ENCODE data around the gene SIX2. TPM values are rescaled to one million over a fixed set of nuclear protein-coding genes. Genes with fewer than 3 reads are reported as not detected.

SIX2 gene
- polyA plus RNA-seq, 1 donor (not counting 4 experiments of a cell fraction or from before 2014, with no cell fraction given): not detected

DNA sequence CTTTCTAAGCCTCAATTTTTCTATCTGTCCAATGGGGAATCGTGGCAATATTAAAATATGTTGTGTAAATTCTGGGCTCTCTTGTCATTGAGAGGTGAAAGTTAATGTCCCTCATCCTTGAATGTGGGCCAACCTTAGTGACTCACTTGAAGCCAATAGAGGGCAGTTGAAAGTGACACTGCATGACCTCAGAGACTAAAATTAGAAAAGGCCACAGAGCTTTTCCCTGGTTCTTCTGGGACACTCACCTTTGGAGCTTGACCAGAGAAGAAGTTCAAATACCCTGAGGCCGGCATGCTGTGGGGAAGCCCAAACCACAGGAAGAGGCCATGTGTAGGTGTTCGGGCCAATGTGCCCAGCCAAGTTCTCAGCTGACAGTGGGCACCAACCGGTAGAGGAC lies 24.1 kb upstream of the SIX2 start:
- Histone ChIP-seq H2AFZ (ENCODE audit: control insufficient read depth, low read length) (no peak overlapping the region), H3K9me1 (ENCODE audit: control insufficient read depth, extremely low read depth, insufficient read depth, low read length) (no peaks in the 10 kb centered on the region), H3K79me2 (ENCODE audit: control insufficient read depth, insufficient read depth, low read length) (no peaks in the 10 kb centered on the region), H3K4me1 (ENCODE audit: control insufficient read depth, extremely low read depth, insufficient read depth, low read length) (peaks cover under 1% of the 10 kb centered on the region), H3K4me3 (ENCODE audit: control insufficient read depth in 2 of 3, extremely low read depth in 1 of 3, insufficient read depth in 2 of 3, low read depth in 1 of 3, low read length in 3 of 3) (no peak overlapping the region), H4K20me1 (ENCODE audit: control insufficient read depth, extremely low read depth, insufficient read depth, low read length) (no peaks in the 10 kb centered on the region), H3K36me3 (ENCODE audit: control insufficient read depth in 2 of 2, extremely low read depth in 1 of 2, insufficient read depth in 2 of 2, low read length in 2 of 2) (no peaks in the 10 kb centered on the region), H3K9ac (ENCODE audit: control insufficient read depth, extremely low read depth, insufficient read depth, low read length) (no peak overlapping the region), H3K27me3 (ENCODE audit: control insufficient read depth, extremely low read depth, insufficient read depth, low read length) (peaks cover 10% of the 10 kb centered on the region), H3K4me2 (ENCODE audit: control insufficient read depth, extremely low read depth, insufficient read depth, low read depth, low read length) (no peak overlapping the region), H3K27ac (ENCODE audit: control insufficient read depth, insufficient read depth, low read length) (no peak overlapping the region), H3K9me3 (ENCODE audit: control insufficient read depth, low read depth, low read length) (no peaks in the 10 kb centered on the region)
- TF ChIP-seq, protein P1, sequence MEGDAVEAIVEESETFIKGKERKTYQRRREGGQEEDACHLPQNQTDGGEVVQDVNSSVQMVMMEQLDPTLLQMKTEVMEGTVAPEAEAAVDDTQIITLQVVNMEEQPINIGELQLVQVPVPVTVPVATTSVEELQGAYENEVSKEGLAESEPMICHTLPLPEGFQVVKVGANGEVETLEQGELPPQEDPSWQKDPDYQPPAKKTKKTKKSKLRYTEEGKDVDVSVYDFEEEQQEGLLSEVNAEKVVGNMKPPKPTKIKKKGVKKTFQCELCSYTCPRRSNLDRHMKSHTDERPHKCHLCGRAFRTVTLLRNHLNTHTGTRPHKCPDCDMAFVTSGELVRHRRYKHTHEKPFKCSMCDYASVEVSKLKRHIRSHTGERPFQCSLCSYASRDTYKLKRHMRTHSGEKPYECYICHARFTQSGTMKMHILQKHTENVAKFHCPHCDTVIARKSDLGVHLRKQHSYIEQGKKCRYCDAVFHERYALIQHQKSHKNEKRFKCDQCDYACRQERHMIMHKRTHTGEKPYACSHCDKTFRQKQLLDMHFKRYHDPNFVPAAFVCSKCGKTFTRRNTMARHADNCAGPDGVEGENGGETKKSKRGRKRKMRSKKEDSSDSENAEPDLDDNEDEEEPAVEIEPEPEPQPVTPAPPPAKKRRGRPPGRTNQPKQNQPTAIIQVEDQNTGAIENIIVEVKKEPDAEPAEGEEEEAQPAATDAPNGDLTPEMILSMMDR (optimal IDR thresholded peaks at IDR 0.05 in 1 of 3, IDR thresholded peaks at IDR 0.05 in 1 of 3, conservative IDR thresholded peaks at IDR 0.05 in 1 of 3; ENCODE audit: extremely low read depth in 1 of 3, insufficient read depth in 2 of 3, low read length in 3 of 3): no peak
- no peak for TF ChIP-seq EZH2 (IDR thresholded peaks at IDR 0.05; ENCODE audit: low read length)
- FAIRE-seq (no peak), DNase-seq (ENCODE audit: low read depth, low spot score) (no peak)
- dilution Hi-C loops (cut with MboI; ENCODE audit: extremely low pct_ligation_motif_present, low sequenced_read_pairs): no loop called here

DNA sequence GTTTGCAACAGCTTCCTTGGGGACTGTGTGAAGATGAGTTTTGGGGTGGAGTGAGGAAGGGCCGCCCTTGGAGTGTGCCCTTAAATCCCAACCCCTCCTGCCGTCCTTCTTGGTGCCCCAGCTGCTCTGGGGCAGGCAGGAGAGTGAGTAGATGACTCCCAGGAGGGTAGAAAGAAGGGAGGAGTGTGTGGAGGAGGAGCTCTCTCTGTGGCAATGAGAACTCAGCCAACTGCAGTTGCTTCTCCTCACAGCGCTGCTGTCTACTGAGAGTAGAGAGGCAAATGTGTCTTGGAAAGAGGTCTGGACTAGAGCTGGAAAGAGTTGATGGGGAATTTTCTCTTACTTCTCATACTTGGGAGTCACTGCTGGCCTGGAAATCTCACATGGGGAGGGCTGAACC lies 21.8 kb upstream of the SIX2 start:
- Histone ChIP-seq H3K4me1 (ENCODE audit: control insufficient read depth, extremely low read depth, insufficient read depth, low read length) (peaks cover 3% of the 10 kb centered on the region), H3K4me2 (ENCODE audit: control insufficient read depth, extremely low read depth, insufficient read depth, low read depth, low read length) (no peak overlapping the region), H3K27me3 (ENCODE audit: control insufficient read depth, extremely low read depth, insufficient read depth, low read length) (peaks cover 10% of the 10 kb centered on the region), H3K9ac (ENCODE audit: control insufficient read depth, extremely low read depth, insufficient read depth, low read length) (no peak overlapping the region), H3K36me3 (ENCODE audit: control insufficient read depth in 2 of 2, extremely low read depth in 1 of 2, insufficient read depth in 2 of 2, low read length in 2 of 2) (no peaks in the 10 kb centered on the region), H3K9me3 (ENCODE audit: control insufficient read depth, low read depth, low read length) (no peaks in the 10 kb centered on the region), H4K20me1 (ENCODE audit: control insufficient read depth, extremely low read depth, insufficient read depth, low read length) (no peaks in the 10 kb centered on the region), H2AFZ (ENCODE audit: control insufficient read depth, low read length) (no peak overlapping the region), H3K4me3 (ENCODE audit: control insufficient read depth in 2 of 3, extremely low read depth in 1 of 3, insufficient read depth in 2 of 3, low read depth in 1 of 3, low read length in 3 of 3) (no peak overlapping the region), H3K9me1 (ENCODE audit: control insufficient read depth, extremely low read depth, insufficient read depth, low read length) (no peaks in the 10 kb centered on the region), H3K79me2 (ENCODE audit: control insufficient read depth, insufficient read depth, low read length) (no peaks in the 10 kb centered on the region), H3K27ac (ENCODE audit: control insufficient read depth, insufficient read depth, low read length) (no peak overlapping the region)
- DNase-seq (ENCODE audit: low read depth, low spot score) (no peak), FAIRE-seq (no peak)
- no peak for TF ChIP-seq EZH2 (IDR thresholded peaks at IDR 0.05; ENCODE audit: low read length)
- TF ChIP-seq, protein P1 (optimal IDR thresholded peaks at IDR 0.05 in 1 of 3, IDR thresholded peaks at IDR 0.05 in 1 of 3, conservative IDR thresholded peaks at IDR 0.05 in 1 of 3; ENCODE audit: extremely low read depth in 1 of 3, insufficient read depth in 2 of 3, low read length in 3 of 3): no peak
- dilution Hi-C loops (cut with MboI; ENCODE audit: extremely low pct_ligation_motif_present, low sequenced_read_pairs): no loop called here

Measured in keratinocyte (primary cell).